Measurements from ENCODE around the gene SHTN1.

Gene SHTN1

DNA sequence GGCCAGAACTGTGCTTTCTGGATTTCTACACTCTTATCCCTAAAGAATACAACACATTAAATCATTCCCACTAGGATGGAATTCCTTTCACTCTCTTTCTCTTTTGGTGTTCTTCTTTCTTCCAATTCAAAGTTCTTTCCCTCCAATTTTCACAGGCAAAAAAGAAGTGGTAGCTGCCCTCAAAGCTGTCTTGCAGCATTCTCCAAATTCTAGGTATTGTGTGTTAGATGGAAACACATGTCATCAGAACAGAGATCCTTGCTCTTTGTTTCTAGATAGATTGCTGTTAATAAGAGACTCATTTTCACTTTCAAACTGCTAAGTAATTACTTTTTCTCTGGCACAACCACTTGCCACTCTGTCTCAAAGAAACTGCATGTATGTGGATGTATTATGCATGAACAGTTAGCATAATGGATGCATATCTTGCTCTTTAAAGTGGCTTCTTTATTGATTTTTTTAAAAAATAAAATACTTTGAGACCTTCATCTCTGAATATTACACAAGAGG is 31.0 kb downstream of the SHTN1 start:
- no peak for DNase-seq (ENCODE audit: low read depth)
- TF ChIP-seq, protein P1, sequence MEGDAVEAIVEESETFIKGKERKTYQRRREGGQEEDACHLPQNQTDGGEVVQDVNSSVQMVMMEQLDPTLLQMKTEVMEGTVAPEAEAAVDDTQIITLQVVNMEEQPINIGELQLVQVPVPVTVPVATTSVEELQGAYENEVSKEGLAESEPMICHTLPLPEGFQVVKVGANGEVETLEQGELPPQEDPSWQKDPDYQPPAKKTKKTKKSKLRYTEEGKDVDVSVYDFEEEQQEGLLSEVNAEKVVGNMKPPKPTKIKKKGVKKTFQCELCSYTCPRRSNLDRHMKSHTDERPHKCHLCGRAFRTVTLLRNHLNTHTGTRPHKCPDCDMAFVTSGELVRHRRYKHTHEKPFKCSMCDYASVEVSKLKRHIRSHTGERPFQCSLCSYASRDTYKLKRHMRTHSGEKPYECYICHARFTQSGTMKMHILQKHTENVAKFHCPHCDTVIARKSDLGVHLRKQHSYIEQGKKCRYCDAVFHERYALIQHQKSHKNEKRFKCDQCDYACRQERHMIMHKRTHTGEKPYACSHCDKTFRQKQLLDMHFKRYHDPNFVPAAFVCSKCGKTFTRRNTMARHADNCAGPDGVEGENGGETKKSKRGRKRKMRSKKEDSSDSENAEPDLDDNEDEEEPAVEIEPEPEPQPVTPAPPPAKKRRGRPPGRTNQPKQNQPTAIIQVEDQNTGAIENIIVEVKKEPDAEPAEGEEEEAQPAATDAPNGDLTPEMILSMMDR (IDR thresholded peaks at IDR 0.05; ENCODE audit: insufficient read depth, low read depth, low read length, missing control alignments): no peak
- no peak overlapping the region for H3K4me3 ChIP-seq (ENCODE audit: low read depth, low read length)

DNA sequence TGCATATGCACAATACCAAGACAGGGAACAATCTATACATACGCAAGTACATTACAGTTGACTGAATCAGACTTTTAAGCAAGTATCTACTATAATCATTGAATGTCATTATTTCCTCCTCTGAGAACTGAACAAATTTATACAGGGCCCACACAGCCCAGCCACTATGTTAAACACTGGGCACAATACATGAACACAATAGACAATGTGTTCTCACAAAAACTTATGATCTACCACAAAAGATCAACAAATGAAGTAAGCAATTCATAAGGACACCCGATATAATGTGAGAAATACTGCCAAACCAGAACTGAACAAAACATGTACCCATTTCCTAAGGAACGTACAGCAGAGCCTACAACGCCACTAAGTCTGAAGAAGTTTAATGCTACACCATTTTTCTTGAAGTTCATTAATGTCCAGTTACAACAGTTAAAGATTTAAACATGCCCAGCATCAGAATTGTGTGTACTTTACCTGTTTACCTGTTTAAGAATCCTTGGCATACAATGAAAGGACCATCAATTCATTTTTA is 31.5 kb downstream of the SHTN1 start:
- TF ChIP-seq, protein P1 (IDR thresholded peaks at IDR 0.05; ENCODE audit: insufficient read depth, low read depth, low read length, missing control alignments): no peak
- no peak overlapping the region for H3K4me3 ChIP-seq (ENCODE audit: low read depth, low read length)
- no peak for DNase-seq (ENCODE audit: low read depth)

DNA sequence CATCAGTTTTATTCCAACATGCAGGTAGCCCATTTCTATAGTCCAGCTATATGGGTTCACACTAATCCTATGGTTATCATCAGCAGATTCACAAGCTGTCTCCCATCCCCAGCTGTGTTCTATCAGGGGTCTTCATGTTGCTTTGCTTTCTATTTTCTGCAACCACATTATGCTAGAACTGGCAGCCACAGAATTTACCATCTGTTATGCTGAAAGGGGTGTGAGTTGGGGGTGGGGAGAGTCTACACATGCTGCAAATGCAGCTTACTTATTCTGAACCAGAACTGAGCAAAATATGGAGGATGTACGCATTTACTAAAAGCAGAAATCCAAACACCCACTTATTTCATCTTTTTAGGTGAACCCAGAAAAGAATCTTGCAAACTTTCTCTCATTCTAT is 32.9 kb downstream of the SHTN1 start:
- H3K4me3 ChIP-seq (ENCODE audit: low read depth, low read length): no peak overlapping the region
- TF ChIP-seq, protein P1 (IDR thresholded peaks at IDR 0.05; ENCODE audit: insufficient read depth, low read depth, low read length, missing control alignments): no peak
- no peak for DNase-seq (ENCODE audit: low read depth)

DNA sequence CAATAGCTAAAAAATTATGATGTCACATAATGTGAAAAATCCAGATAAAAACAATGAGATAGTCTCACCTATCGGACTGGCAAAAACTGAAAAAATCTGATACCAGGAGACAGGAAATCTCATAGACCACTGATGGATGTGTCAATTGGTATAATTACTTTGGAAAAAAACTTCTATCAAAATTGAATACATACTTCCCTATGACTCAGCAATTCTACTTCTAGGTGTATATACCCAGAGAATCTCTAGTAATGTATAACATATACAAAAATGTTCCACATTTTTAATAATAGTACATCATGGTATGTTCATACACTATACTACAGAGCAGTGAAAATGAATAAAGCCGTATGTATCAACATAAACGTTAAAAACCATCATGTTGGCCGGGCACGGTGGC is 34.9 kb downstream of the SHTN1 start:
- TF ChIP-seq, protein P1 (IDR thresholded peaks at IDR 0.05; ENCODE audit: insufficient read depth, low read depth, low read length, missing control alignments): no peak
- no peak overlapping the region for H3K4me3 ChIP-seq (ENCODE audit: low read depth, low read length)
- no peak for DNase-seq (ENCODE audit: low read depth)

DNA sequence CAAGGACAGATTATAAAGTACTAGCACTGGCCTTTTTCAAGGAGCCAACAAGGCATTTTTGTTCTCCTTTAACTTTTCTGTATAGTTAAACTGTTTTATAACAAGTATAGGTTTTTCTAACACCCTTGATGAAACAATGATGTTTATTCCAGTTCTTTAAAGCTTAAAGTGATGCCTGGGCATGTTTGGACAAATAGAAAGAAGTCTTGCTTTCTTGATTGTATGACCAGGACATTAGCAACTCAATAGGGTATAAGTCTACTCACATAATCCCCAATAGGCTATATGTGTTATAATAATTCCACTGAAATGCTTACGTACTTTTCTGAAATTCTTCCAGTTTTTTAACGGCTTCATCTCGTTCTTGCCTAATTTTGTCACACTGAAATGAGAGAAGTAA is 36.7 kb downstream of the SHTN1 start:
- TF ChIP-seq, protein P1 (IDR thresholded peaks at IDR 0.05; ENCODE audit: insufficient read depth, low read depth, low read length, missing control alignments): no peak
- no peak overlapping the region for H3K4me3 ChIP-seq (ENCODE audit: low read depth, low read length)
- no peak for DNase-seq (ENCODE audit: low read depth)

DNA sequence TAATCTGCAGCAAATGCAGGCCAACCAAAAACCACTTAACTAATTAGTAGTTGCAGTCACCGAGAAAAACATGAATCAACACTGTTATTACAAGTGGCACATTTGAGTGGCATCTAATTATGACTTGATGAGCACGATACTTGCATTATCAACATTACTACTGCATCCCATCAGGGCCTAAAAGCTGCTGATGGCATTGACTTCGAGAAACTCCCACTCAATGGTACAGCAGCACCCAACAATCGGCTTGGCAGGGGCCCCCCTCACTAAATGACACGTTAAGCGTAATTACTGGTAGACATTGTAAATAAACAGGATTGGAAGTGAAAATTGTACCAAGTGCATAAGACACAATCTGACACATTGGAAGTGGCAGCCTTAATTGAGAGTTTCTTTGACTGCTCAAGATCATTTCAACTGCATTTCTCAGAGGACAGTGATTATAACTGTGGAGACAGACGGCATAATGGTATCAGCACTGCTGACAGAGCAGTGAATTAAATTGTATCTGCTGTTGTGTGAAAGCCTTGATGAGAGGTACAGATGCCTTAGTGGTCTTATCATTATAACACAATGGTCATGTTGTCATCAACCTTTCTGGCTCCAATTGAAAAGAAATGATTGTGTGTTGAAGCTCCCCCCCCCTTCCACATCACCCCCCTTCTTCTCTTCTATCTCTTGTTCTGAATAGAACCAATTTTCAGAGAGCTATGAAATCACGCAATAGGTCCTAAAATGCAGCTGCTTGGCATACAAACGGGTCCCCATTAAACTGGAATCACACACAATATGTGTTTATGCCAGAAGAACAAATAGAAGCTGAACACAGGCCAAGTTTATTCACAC is 43.4 kb downstream of the SHTN1 start:
- TF ChIP-seq, protein P1 (IDR thresholded peaks at IDR 0.05; ENCODE audit: insufficient read depth, low read depth, low read length, missing control alignments): no peak
- no peak overlapping the region for H3K4me3 ChIP-seq (ENCODE audit: low read depth, low read length)
- DNase-seq (ENCODE audit: low read depth): no peak
